Tibial nerve (tissue), 4 donors: ENCODE data around the gene PDXP.

Source experiments
- EP300 ChIP-seq, 2 donors: sonication (generic); formaldehyde crosslinking; IDR thresholded peaks; one replicate each; pipeline ENCODE4 v1.6.1; 2017; ENCODE audit warnings: antibody characterized with exemption in 2 of 2, mild to moderate bottlenecking in 1 of 2
- POLR2A ChIP-seq, 2 donors: fragments of 450-650 bp; IDR thresholded peaks; one replicate each; pipeline ENCODE4 v1.6.1; 2017; ENCODE audit warnings: antibody characterized with exemption in 2 of 2, mild to moderate bottlenecking in 2 of 2, moderate library complexity in 2 of 2
- TF ChIP-seq, protein P1 (sequence below), 5 experiments: fragments of 200-600 bp in 3 of 5; fragments of 450-650 bp in 2 of 5; sonication (generic) in 3 of 5; IDR thresholded peaks; one replicate each; pipeline ENCODE4 v1.5.1; 2016 to 2019; ENCODE audit warnings: antibody characterized with exemption in 5 of 5, mild to moderate bottlenecking in 3 of 5, moderate library complexity in 2 of 5

DNA sequence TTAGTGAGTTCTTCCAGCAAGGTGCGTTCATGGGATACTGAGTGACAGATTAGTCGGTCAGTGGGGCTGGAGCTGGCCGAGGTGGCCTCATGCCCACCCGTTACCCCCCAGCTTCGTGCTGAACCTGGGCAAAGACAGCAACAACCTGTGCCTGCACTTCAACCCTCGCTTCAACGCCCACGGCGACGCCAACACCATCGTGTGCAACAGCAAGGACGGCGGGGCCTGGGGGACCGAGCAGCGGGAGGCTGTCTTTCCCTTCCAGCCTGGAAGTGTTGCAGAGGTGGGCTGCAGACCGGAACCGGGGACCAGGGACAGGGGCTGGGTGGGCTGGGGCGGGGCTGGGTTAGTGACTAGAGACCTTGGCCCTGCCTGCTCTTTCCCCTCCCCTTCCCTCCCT is 19.8 kb downstream of the PDXP start:
- TF ChIP-seq EP300 (IDR thresholded peaks at IDR 0.05): no peak
- TF ChIP-seq, protein P1, sequence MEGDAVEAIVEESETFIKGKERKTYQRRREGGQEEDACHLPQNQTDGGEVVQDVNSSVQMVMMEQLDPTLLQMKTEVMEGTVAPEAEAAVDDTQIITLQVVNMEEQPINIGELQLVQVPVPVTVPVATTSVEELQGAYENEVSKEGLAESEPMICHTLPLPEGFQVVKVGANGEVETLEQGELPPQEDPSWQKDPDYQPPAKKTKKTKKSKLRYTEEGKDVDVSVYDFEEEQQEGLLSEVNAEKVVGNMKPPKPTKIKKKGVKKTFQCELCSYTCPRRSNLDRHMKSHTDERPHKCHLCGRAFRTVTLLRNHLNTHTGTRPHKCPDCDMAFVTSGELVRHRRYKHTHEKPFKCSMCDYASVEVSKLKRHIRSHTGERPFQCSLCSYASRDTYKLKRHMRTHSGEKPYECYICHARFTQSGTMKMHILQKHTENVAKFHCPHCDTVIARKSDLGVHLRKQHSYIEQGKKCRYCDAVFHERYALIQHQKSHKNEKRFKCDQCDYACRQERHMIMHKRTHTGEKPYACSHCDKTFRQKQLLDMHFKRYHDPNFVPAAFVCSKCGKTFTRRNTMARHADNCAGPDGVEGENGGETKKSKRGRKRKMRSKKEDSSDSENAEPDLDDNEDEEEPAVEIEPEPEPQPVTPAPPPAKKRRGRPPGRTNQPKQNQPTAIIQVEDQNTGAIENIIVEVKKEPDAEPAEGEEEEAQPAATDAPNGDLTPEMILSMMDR (IDR thresholded peaks at IDR 0.05): no peak
- TF ChIP-seq POLR2A (IDR thresholded peaks at IDR 0.05): no peak
